Chondrocyte (in vitro differentiated cells): ENCODE results near the gene RGS9. TPM values are rescaled to one million over a fixed set of nuclear protein-coding genes. Genes with fewer than 3 reads are reported as not detected.
"Not testable (repeated sequence)": the region's sequence is repeated elsewhere in the genome, so short reads cannot be mapped to it uniquely, and the experiment has no call there.

Experiments used
- DNase-seq: peaks from one replicate; pipeline ENCODE4 v3.0.0; 2021; ENCODE audit warnings: mixed read lengths, low spot score
- H3K27ac Mint-ChIP-seq: one replicate; pipeline ENCODE4 v1.8.0; 2021; ENCODE audit warnings: mild to moderate bottlenecking, moderate library complexity, mixed read lengths; ENCODE audit not compliant: unreplicated experiment
- H3K27me3 Mint-ChIP-seq: 2 replicates; pipeline ENCODE4 v1.8.0; 2021; ENCODE audit warnings: low read depth, mixed read lengths
- H3K36me3 Mint-ChIP-seq: 2 replicates; pipeline ENCODE4 v1.8.0; 2021; ENCODE audit warnings: low read depth, mixed read lengths
- H3K4me1 Mint-ChIP-seq: 2 replicates; pipeline ENCODE4 v1.8.0; 2021; ENCODE audit warnings: low read depth, mild to moderate bottlenecking, mixed read lengths
- H3K4me3 Mint-ChIP-seq: one replicate; pipeline ENCODE4 v1.8.0; 2021; ENCODE audit warnings: mild to moderate bottlenecking, moderate library complexity, mixed read lengths; ENCODE audit not compliant: unreplicated experiment
- H3K9me3 Mint-ChIP-seq: 2 replicates; pipeline ENCODE4 v1.8.0; 2021; ENCODE audit warnings: low read depth, mixed read lengths
- CTCF ChIP-seq: fragments of 200-600 bp; sonication (generic); IDR thresholded peaks from 2 replicates; pipeline ENCODE4 v1.5.0; 2021; ENCODE audit warnings: antibody characterized with exemption, mild to moderate bottlenecking, moderate library complexity
- total RNA-seq: library from RNA; stranded (reverse); gene quantifications from 3 replicates; pipeline ENCODE4 v1.2.1, GENCODE V29; 2021

RGS9 gene
- total RNA-seq, 1 donor from 2014 or later = 14.9 TPM

GRCh38 chr17:65176646-65177409, 39.7 kb downstream of the RGS9 start:
- no peak for TF ChIP-seq CTCF
- no peak for DNase-seq
- Mint-ChIP-seq H3K27ac (peak overlapping the region; percentile 88), H3K4me1 (peaks cover 37% of the 10 kb centered on the region), H3K27me3 (no peaks in the 10 kb centered on the region), H3K9me3 (peaks cover 6% of the 10 kb centered on the region), H3K4me3 (no peak overlapping the region), H3K36me3 (peaks cover 4% of the 10 kb centered on the region)

GRCh38 chr17:65177901-65178300, 40.7 kb downstream of the RGS9 start:
- H3K36me3 Mint-ChIP-seq = peaks cover 4% of the 10 kb centered on the region
- peaks cover 34% of the 10 kb centered on the region for H3K4me1 Mint-ChIP-seq
- H3K27ac Mint-ChIP-seq = peak overlapping the region; percentile 88
- no peak for DNase-seq
- TF ChIP-seq CTCF = no peak
- H3K9me3 Mint-ChIP-seq = peaks cover 6% of the 10 kb centered on the region
- H3K4me3 Mint-ChIP-seq = no peak overlapping the region
- H3K27me3 Mint-ChIP-seq = no peaks in the 10 kb centered on the region

GRCh38 chr17:65180276-65180675, 43.1 kb downstream of the RGS9 start:
- not testable (repeated sequence) for DNase-seq, H3K36me3 Mint-ChIP-seq, H3K9me3 Mint-ChIP-seq, H3K27me3 Mint-ChIP-seq, H3K4me3 Mint-ChIP-seq
- Mint-ChIP-seq H3K27ac (peak overlapping the region; percentile 89), H3K4me1 (peaks cover 50% of the 10 kb centered on the region)

GRCh38 chr17:65180752-65181236, 43.6 kb downstream of the RGS9 start:
- H3K9me3 Mint-ChIP-seq, H3K36me3 Mint-ChIP-seq, H3K4me3 Mint-ChIP-seq, H3K27me3 Mint-ChIP-seq, DNase-seq, H3K27ac Mint-ChIP-seq: not testable (repeated sequence)
- peaks cover 53% of the 10 kb centered on the region for H3K4me1 Mint-ChIP-seq

- Mint-ChIP-seq H3K9me3 (peaks cover 6% of the 10 kb centered on the region), H3K36me3 (peaks cover 4% of the 10 kb centered on the region), H3K4me3 (no peak overlapping the region), H3K27ac (no peak overlapping the region), H3K4me1 (peaks cover 56% of the 10 kb centered on the region), H3K27me3 (no peaks in the 10 kb centered on the region)
- DNase-seq = no peak
- TF ChIP-seq CTCF = no peak
Measured at GRCh38 chr17:65181237-65182061, 44.3 kb downstream of the RGS9 start.

- Mint-ChIP-seq H3K4me1 (peaks cover 56% of the 10 kb centered on the region), H3K9me3 (peaks cover 1% of the 10 kb centered on the region), H3K4me3 (no peak overlapping the region), H3K27me3 (no peaks in the 10 kb centered on the region), H3K36me3 (peaks cover under 1% of the 10 kb centered on the region), H3K27ac (no peak overlapping the region)
- TF ChIP-seq CTCF = no peak
- no peak for DNase-seq
Measured at GRCh38 chr17:65182233-65182632, 45.1 kb downstream of the RGS9 start.
